Putamen (tissue), 1 donor: ENCODE data around the gene TEX29.

ENCODE experiments used
- DNase-seq: peaks from one replicate; pipeline ENCODE4 v3.0.0-alpha.2; 2016; ENCODE audit warnings: low spot score

The TEX29 gene

DNA sequence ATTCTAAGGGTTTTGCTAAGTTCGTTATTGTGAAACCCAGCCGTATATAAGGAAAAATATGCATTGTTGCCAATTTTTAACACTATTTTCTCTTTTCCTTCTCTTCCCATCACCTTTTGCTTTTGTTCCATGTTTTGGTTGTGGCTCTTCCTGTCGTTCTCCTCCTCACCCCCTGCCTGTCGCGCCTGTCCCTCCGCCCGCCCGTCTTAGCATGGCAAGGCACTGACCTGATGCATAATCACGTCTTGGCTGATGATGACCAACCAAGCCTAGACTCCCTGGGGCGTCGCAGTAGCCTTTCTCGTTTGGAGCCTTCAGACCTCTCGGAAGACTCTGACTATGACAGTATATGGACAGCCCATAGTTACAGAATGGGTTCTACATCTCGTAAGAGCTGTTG, 28.5 kb upstream of the TEX29 start:
- DNase-seq, result no peak

DNA sequence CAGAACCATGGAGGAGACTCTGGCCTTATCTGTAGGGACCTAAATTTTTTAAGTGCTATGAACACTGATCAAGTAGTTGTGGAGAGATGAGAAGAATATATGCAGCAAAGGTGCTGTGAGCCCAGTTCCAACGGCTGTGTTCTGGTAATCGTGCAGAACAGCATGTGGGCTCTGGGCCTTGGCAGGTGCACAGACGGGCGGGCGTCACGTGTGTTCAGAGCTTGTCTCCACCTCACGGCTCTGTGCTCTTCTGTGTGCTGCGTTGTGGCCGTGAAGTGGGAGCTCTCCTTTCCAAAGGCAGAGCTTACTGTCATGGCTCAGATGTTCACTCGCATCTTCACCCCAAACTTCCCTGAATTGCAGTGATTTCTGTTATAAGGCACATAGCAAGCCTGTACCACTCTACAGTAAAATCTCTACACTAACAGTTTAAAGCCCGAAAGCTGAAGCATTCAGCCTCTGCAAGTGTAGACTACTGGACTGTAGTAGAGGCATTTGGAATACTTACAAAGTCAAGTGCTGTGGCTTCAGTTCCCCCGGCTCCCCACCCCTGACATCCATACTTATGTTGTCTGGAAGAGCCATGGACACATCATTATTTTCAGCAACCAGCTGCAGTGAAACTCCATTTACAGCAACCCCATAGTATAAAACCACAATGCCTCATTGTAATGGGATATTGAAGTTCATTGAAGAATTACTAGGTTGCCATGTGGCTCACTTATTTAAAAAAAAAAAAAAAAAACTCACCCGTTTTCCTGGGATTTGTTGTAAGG, 27.5 kb upstream of the TEX29 start:
- DNase-seq, result peak; percentile 32

DNA sequence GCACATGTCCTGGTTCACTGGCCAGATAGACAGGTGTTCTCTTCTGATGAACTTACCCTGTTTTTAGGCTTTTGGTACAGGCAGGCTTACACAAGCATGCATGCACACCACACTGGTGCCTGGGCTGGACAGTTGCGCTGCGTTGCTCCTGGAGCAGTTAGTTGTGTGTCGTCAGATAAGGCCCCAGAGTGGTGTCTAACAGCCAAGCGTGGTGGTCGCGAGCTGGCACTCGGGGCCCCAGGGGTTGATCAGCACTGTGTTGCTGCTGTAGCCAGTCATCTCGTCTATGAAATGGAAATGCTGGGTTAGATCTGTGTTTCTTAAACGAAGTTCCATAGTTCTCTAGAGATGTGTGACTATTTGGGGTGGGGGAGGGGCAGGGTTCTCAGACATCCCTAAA, 24.6 kb upstream of the TEX29 start:
- DNase-seq, result no peak

- DNase-seq, result no peak
Observed at GRCh38 chr13:111296417-111296816, 24.0 kb upstream of the TEX29 start.

DNA sequence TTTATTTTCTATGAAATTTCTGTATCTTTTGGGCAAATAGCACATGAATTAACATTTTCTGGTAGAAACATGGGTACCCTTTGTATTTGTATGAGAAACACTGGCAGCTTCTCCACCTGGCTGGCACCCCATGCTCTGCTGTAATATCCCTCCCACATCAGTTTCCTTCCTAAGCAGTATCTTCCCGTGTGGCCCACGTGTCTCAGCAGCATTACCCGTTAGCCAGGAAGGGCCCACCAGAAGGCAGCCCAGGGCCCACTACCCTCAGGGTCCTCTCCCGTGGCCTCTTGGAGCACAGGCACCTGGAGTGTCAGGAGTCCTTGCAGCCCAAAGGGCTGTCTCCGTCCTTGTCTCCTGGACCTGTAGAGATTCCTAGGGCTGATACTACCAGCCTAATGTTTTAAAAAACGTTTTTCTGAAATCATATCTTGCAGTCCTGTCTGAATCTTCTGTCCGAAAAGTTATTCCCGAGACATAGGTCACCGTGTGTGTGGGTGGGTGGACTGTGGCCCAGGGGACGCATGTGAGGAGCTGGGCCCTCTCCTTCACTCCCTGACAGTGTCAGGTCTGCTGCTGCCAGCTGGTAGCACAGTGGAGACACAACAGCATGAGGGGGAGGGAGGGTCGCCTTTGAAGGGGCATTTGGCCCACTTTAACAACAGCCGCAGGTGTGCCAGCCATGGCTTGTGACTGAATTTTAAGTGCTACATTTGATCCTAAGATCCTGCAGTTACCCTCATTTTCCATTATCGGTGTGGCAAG, 22.0 kb upstream of the TEX29 start:
- DNase-seq, result no peak

GRCh38 chr13:111302045-111302726, 18.3 kb upstream of the TEX29 start:
- no peak for DNase-seq

- DNase-seq, result no peak
Observed at GRCh38 chr13:111303559-111303958, 16.9 kb upstream of the TEX29 start.

GRCh38 chr13:111304041-111304544, 16.3 kb upstream of the TEX29 start:
- no peak for DNase-seq

DNA sequence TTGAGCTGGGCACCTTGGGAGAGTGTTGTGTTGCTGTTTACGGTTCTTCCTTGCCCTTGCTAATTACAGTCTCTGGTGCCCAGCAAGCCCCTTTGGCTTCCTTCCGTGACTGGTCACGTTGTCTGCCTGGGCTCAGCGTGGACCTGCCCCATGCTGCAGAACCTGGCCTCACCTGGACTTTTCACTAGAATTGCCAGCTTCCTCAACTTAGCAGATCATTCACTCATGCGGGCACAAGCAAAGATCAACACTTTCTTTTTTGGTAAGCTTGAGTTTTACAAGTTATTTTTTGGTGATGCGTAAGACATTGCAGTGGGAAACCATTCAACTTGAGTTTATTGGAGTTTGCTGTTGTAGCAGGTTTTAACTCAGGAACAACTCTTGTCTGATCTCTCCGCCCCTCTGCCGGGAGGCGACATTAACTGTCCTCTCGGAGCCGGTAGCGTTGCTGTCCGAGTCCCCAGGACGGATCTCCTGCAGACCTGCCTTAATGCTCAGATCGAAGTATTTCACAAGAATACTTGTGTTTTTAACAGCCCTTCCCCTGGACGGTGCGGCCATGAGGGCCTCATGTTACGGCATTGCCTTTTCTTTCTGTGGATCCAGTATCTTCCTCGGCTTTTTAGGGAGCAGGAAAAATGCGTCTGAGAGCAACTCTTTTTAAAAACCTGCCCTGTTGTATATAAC, 15.7 kb upstream of the TEX29 start:
- no peak for DNase-seq

DNA sequence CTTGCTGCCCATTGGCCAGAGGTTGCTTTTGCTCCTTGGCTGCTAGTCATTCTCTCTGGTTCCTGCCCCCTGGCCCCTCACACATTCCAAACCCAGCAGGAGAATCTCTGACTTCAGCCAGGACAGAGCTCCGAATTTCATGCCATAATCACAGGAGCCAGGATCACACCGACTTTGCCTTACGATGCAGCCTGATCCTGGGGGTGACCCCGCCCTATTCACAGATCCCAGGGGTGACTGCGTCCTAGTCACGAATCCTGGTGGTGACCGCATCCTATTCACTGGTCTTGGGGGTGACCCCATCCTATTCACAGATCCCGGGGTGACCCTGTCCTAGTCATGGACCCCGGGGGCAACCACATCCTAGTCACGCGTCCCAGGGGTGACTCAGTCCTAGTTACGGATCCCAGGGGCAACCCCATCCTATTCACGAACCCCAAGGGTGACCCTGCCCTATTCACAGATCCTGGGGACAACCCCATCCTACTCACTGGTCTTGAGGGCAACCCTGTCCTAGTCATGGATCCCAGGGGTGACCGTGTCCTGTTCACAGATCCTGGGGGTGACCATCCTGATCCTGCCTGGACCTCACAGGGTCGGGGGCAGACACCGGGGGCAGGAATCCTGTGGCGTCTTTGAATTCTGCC, 7.4 kb upstream of the TEX29 start:
- DNase-seq, result no peak

DNA sequence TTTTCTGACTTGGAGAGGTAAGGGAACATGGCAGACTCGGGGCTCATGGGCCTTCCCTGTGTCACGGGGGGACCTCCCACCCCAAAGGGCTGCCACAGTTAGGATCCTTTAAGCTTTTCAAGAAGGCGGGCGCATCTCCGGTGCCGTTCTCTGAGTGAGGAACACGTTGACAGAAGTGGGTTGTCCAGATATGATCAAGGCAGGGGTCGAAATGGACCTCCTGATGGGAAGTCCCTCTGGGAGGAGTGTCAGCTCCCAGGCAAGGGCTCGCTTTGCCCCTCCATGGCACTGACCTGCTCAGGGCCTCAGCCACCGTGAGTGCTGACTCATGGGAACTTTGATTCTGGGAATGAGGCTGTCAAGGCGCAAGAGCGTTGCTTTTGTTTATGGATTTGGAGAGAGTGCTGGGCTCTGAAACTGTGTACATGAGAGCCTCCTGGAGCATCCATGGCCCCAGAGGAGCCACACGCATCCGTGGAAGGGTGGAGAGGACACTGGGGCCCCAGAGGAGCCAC, 6.5 kb upstream of the TEX29 start:
- no peak for DNase-seq

- no peak for DNase-seq
Observed at GRCh38 chr13:111314852-111315251, 5.6 kb upstream of the TEX29 start.

DNA sequence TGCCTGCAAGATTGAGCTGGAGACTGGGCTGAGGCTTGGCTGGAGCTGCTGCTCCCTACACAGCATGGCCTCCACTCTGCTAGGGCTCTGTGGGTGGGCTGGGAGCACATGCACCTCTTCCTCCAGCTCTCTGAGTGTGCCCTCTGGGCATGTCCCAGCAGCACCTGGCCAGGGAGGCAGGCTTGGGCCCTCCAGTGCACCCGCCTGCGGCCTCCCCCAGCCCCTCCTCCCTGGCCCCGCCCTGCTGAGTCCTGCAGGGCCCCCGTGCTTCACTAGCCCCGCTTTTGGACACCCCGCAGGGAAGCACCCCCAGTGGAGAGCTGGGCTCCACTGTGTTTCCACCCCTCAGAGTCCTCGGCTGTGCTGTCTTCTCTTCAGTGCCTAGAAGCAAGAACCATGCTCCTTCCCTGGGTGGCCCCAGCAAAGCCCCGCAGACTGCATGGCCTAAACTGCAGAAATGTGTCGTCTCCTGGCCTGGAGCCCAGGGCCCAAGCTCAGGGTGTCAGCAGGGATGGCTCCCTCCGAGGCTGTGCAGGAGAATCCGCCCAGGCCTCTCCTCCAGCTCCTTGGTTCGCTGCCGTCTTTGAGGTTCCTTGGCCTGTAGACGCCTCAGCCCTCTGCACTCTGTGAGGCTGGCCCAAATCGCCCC, 5.0 kb upstream of the TEX29 start:
- DNase-seq, result no peak

GRCh38 chr13:111316161-111316730, 4.2 kb upstream of the TEX29 start:
- DNase-seq, result no peak

GRCh38 chr13:111317042-111317550, 3.3 kb upstream of the TEX29 start:
- DNase-seq, result no peak

GRCh38 chr13:111317571-111318345, 2.7 kb upstream of the TEX29 start:
- no peak for DNase-seq

DNA sequence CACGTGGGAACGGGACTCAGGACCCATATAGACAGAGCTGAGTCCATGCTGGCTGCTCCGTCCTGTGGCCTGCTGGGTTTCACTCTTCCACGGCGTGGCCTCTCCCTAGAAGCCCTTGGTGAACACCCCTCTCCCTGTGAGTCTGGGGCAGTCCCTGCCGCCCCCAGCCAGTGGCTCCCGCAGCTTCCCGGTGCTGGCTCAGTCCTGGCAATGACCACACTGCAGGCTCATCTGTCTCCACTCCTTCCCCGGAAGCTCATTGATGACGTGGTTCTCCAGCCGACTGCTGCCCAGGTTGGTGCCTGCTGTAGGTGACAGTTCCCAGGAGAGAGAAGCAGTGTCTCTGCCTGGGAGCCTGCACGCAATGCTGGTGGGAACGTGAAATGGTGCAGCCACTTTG, 2.1 kb upstream of the TEX29 start:
- DNase-seq, result no peak

DNA sequence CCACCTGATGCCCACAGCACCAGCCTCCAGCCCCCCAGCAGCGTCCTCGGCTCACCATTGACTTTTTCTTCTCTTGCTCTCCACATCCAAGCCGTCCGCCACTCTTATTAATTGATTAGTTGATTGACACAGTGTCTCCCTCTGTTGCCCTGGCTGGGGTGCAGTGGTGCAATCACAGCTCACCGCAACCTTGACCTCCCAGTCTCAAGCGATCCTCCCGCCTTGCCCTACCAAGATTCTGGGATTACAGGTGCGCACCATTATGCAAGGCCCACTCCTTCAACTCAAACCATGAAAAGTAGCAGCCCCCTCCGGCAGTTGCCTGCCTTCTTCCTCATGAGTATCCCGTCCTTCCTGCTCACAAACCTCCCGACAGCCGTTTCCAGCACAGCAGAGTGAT, 921 bp upstream of the TEX29 start:
- no peak for DNase-seq
